ENCODE measurements around the gene C3orf85.

GRCh38 chr3:109165905-109166304 is 29.4 kb downstream of the C3orf85 start:
- TF ChIP-seq CTCF (optimal IDR thresholded peaks at IDR 0.05 in 1 of 3, IDR thresholded peaks at IDR 0.05 in 1 of 3, conservative IDR thresholded peaks at IDR 0.05 in 1 of 3; ENCODE audit: extremely low read depth in 1 of 3, insufficient read depth in 2 of 3, low read length in 3 of 3) (no peak), EZH2 (IDR thresholded peaks at IDR 0.05; ENCODE audit: low read length) (no peak)
